HepG2 (cell line): Measurements from ENCODE around the gene DLX3.

Experiments
- CHD2 ChIP-seq: IDR thresholded peaks from 2 replicates; pipeline ENCODE4 v1.6.1; 2011; ENCODE audit warnings: low read depth, low read length, improper control_type of control experiment
- IRF2 ChIP-seq: IDR thresholded peaks from 2 replicates; pipeline ENCODE4 v1.6.1; 2018; ENCODE audit warnings: missing genetic modification reagents, missing compliant biosample characterization
- NCOA1 ChIP-seq: sonication (generic); formaldehyde crosslinking; IDR thresholded peaks from 2 replicates; pipeline ENCODE4 v1.9.0; 2021; ENCODE audit warnings: missing genetic modification reagents
- NR2F1 ChIP-seq, 2 experiments: fragments of 450-650 bp in 1 of 2; formaldehyde crosslinking in 1 of 2; IDR thresholded peaks; 2 replicates each; pipeline versions ENCODE4 v1.5.0 to v1.6.1; 2016 to 2020; ENCODE audit warnings: mild to moderate bottlenecking in 1 of 2, missing compliant biosample characterization in 1 of 2, missing genetic modification reagents in 1 of 2, moderate library complexity in 1 of 2
- POLR2AphosphoS5 ChIP-seq: IDR thresholded peaks from 2 replicates; pipeline ENCODE4 v1.6.1; 2012; ENCODE audit warnings: low read depth, low read length
- RNF2 ChIP-seq: fragments of 450-650 bp; conservative IDR thresholded peaks from 2 replicates; pipeline ENCODE4 v1.6.1; 2016; ENCODE audit warnings: low read depth
- SIN3A ChIP-seq: IDR thresholded peaks from 2 replicates; pipeline ENCODE4 v1.6.1; 2011; ENCODE audit warnings: low read depth, mild to moderate bottlenecking, control low read depth, low read length, borderline replicate concordance
- SP1 ChIP-seq, 2 experiments: fragments of 450-650 bp in 1 of 2; sonication (generic) in 1 of 2; formaldehyde crosslinking in 1 of 2; IDR thresholded peaks; 2 replicates each; pipeline versions ENCODE4 v1.4.0 to v1.6.1; 2016 to 2020; ENCODE audit warnings: missing genetic modification reagents in 1 of 2
- ZNF468 ChIP-seq: sonication (generic); formaldehyde crosslinking; IDR thresholded peaks from 2 replicates; pipeline ENCODE4 v1.8.0; 2022; ENCODE audit warnings: mild to moderate bottlenecking, moderate library complexity, missing genetic modification reagents
- ZNF776 ChIP-seq: sonication (generic); formaldehyde crosslinking; IDR thresholded peaks from 2 replicates; pipeline ENCODE4 v1.4.0; 2020; ENCODE audit warnings: mild to moderate bottlenecking, missing genetic modification reagents
- TF ChIP-seq, protein P1 (sequence below): sonication (generic); formaldehyde crosslinking; IDR thresholded peaks from 2 replicates; pipeline ENCODE4 v1.4.0; 2020; ENCODE audit warnings: missing genetic modification reagents
- TF ChIP-seq, protein P2 (sequence below): sonication (generic); formaldehyde crosslinking; IDR thresholded peaks from 2 replicates; pipeline ENCODE4 v1.5.0; 2020; ENCODE audit warnings: mild to moderate bottlenecking, missing genetic modification reagents, moderate library complexity
- TF ChIP-seq, protein P3 (sequence below): sonication (generic); formaldehyde crosslinking; IDR thresholded peaks from 2 replicates; pipeline ENCODE4 v1.9.0; 2021; ENCODE audit warnings: missing genetic modification reagents, borderline replicate concordance
- TF ChIP-seq, protein P4 (sequence below): sonication (generic); formaldehyde crosslinking; IDR thresholded peaks from 2 replicates; pipeline ENCODE4 v1.5.1; 2020; ENCODE audit warnings: mild to moderate bottlenecking, missing genetic modification reagents, moderate library complexity

DNA sequence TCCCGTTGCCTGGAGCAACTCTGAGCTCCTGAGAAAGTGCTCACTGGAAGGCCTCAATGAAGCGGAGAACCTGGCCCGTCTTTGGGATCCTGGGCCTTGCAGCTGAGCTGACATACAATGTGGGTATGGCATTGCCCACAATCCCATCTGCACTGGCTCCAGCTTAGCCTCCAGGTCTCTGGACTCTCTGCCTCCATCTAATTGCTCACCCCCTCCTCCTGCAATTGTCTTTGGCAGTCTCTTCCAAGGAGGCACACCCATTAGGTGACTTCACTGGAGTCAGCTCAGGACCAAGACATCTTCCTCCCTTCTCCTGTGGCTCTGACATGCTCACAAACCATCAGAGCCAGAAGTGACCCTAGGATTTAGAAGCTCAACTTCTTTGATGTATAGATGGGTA is 24.5 kb downstream of the DLX3 start:
- TF ChIP-seq NCOA1 (CRISPR knock-in tag) (no peak), SIN3A (no peak), IRF2 (CRISPR knock-in tag) (no peak), NR2F1 (CRISPR knock-in tag; IDR thresholded peaks at IDR 0.05) (no peak), SP1 (IDR thresholded peaks at IDR 0.05) (no peak), SP1 (CRISPR knock-in tag; IDR thresholded peaks at IDR 0.05) (no peak), ZNF776 (CRISPR knock-in tag) (no peak), POLR2AphosphoS5 (no peak), CHD2 (no peak), RNF2 (no peak), ZNF468 (CRISPR knock-in tag) (no peak)
- TF ChIP-seq, protein P1, sequence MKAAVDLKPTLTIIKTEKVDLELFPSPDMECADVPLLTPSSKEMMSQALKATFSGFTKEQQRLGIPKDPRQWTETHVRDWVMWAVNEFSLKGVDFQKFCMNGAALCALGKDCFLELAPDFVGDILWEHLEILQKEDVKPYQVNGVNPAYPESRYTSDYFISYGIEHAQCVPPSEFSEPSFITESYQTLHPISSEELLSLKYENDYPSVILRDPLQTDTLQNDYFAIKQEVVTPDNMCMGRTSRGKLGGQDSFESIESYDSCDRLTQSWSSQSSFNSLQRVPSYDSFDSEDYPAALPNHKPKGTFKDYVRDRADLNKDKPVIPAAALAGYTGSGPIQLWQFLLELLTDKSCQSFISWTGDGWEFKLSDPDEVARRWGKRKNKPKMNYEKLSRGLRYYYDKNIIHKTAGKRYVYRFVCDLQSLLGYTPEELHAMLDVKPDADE = no peak
- TF ChIP-seq, protein P2, sequence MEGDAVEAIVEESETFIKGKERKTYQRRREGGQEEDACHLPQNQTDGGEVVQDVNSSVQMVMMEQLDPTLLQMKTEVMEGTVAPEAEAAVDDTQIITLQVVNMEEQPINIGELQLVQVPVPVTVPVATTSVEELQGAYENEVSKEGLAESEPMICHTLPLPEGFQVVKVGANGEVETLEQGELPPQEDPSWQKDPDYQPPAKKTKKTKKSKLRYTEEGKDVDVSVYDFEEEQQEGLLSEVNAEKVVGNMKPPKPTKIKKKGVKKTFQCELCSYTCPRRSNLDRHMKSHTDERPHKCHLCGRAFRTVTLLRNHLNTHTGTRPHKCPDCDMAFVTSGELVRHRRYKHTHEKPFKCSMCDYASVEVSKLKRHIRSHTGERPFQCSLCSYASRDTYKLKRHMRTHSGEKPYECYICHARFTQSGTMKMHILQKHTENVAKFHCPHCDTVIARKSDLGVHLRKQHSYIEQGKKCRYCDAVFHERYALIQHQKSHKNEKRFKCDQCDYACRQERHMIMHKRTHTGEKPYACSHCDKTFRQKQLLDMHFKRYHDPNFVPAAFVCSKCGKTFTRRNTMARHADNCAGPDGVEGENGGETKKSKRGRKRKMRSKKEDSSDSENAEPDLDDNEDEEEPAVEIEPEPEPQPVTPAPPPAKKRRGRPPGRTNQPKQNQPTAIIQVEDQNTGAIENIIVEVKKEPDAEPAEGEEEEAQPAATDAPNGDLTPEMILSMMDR = no peak
- TF ChIP-seq, protein P3, sequence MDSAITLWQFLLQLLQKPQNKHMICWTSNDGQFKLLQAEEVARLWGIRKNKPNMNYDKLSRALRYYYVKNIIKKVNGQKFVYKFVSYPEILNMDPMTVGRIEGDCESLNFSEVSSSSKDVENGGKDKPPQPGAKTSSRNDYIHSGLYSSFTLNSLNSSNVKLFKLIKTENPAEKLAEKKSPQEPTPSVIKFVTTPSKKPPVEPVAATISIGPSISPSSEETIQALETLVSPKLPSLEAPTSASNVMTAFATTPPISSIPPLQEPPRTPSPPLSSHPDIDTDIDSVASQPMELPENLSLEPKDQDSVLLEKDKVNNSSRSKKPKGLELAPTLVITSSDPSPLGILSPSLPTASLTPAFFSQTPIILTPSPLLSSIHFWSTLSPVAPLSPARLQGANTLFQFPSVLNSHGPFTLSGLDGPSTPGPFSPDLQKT (CRISPR knock-in tag) = no peak
- TF ChIP-seq, protein P4, sequence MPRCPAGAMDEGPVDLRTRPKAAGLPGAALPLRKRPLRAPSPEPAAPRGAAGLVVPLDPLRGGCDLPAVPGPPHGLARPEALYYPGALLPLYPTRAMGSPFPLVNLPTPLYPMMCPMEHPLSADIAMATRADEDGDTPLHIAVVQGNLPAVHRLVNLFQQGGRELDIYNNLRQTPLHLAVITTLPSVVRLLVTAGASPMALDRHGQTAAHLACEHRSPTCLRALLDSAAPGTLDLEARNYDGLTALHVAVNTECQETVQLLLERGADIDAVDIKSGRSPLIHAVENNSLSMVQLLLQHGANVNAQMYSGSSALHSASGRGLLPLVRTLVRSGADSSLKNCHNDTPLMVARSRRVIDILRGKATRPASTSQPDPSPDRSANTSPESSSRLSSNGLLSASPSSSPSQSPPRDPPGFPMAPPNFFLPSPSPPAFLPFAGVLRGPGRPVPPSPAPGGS = no peak
